Measurements from ENCODE around the gene KRT24. TPM values are rescaled to one million over a fixed set of nuclear protein-coding genes. Genes with fewer than 3 reads are reported as not detected.

Gene KRT24
- total and polyA plus RNA-seq, 2 experiments from 2014 or later = 1.5 to 4.5 TPM

DNA sequence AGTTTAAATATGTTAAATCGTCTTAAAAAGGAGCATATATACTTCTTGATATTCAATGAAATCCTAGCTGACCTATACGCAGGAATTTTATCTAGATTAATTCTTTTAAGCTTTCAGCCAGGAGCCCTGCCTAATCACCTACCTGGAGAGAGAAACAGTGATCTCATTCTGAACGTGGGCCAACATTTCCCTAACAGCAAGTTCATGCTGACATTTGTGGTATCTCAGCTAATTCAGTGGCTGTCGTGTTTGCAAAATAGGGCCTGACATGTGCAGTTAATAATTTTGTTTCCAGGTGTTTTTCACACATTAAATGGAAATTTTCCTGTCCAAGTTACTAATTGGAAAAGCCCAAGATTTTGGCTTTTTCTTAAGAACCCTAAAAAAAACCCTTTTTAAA is 17.4 kb downstream of the KRT24 start:
- Histone ChIP-seq H3K4me2 (no peak overlapping the region), H4K20me1 (ENCODE audit: insufficient read depth, poor library complexity, severe bottlenecking) (no peaks in the 10 kb centered on the region), H3K4me1 (ENCODE audit: insufficient read depth) (no peaks in the 10 kb centered on the region), H3K27ac (no peak overlapping the region), H3K27me3 (no peaks in the 10 kb centered on the region), H3K36me3 (replicated peaks; ENCODE audit: insufficient read depth, low read depth) (no peaks in the 10 kb centered on the region), H3K9me3 (ENCODE audit: low read depth) (no peaks in the 10 kb centered on the region), H3K79me2 (no peaks in the 10 kb centered on the region), H2AFZ (no peak overlapping the region), H3K4me3 (no peak overlapping the region), H3K9me2 (replicated peaks; ENCODE audit: insufficient read depth) (no peaks in the 10 kb centered on the region)
- no peak for DNase-seq (ENCODE audit: low spot score)
- WGBS (ENCODE audit: low lambda C conversion rate, missing lambda C conversion rate) = 69% methylated on average over 4 of the region's 4 CpGs
- TF ChIP-seq EZH2 (IDR thresholded peaks at IDR 0.05; ENCODE audit: borderline replicate concordance) = no peak
- no peak for TF ChIP-seq EZH2phosphoT487 (IDR thresholded peaks at IDR 0.05; ENCODE audit: low read depth, severe bottlenecking, unreplicated experiment)
- TF ChIP-seq, protein P1, sequence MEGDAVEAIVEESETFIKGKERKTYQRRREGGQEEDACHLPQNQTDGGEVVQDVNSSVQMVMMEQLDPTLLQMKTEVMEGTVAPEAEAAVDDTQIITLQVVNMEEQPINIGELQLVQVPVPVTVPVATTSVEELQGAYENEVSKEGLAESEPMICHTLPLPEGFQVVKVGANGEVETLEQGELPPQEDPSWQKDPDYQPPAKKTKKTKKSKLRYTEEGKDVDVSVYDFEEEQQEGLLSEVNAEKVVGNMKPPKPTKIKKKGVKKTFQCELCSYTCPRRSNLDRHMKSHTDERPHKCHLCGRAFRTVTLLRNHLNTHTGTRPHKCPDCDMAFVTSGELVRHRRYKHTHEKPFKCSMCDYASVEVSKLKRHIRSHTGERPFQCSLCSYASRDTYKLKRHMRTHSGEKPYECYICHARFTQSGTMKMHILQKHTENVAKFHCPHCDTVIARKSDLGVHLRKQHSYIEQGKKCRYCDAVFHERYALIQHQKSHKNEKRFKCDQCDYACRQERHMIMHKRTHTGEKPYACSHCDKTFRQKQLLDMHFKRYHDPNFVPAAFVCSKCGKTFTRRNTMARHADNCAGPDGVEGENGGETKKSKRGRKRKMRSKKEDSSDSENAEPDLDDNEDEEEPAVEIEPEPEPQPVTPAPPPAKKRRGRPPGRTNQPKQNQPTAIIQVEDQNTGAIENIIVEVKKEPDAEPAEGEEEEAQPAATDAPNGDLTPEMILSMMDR (IDR thresholded peaks at IDR 0.05; ENCODE audit: poor library complexity) = no peak

DNA sequence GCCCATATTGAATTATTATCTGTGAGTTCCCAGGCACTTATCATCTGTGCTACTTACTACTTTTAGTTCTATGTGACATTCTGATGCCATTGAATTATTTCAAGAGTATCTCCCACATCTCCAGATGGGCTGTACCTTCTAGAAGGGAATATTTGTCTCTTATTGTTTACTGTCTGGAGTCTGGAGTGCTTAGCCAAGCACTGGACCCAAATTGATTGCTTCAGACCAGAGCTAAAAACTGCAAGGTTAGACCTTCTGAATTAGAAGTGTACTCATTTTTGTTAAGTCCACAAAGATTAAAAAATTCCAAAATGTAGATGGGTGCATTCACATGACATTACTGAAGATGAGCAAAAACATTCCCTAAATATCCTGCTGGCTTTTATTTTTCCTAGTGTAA is 22.6 kb downstream of the KRT24 start:
- Histone ChIP-seq H3K4me1 (ENCODE audit: insufficient read depth) (no peaks in the 10 kb centered on the region), H3K9me3 (ENCODE audit: low read depth) (no peaks in the 10 kb centered on the region), H3K4me3 (no peak overlapping the region), H4K20me1 (ENCODE audit: insufficient read depth, poor library complexity, severe bottlenecking) (no peaks in the 10 kb centered on the region), H3K27me3 (no peaks in the 10 kb centered on the region), H3K36me3 (replicated peaks; ENCODE audit: insufficient read depth, low read depth) (no peaks in the 10 kb centered on the region), H3K4me2 (no peak overlapping the region), H3K9me2 (replicated peaks; ENCODE audit: insufficient read depth) (no peaks in the 10 kb centered on the region), H2AFZ (no peak overlapping the region), H3K79me2 (no peaks in the 10 kb centered on the region), H3K27ac (no peak overlapping the region)
- TF ChIP-seq EZH2phosphoT487 (IDR thresholded peaks at IDR 0.05; ENCODE audit: low read depth, severe bottlenecking, unreplicated experiment) (no peak), EZH2 (IDR thresholded peaks at IDR 0.05; ENCODE audit: borderline replicate concordance) (no peak)
- TF ChIP-seq, protein P1 (IDR thresholded peaks at IDR 0.05; ENCODE audit: poor library complexity) = no peak
- DNase-seq (ENCODE audit: low spot score) = no peak

GRCh38 chr17:40679523-40679907 is 24.0 kb downstream of the KRT24 start:
- no peaks in the 10 kb centered on the region for H3K36me3 ChIP-seq (replicated peaks; ENCODE audit: insufficient read depth, low read depth)
- no peaks in the 10 kb centered on the region for H3K4me1 ChIP-seq (ENCODE audit: insufficient read depth)
- 92% methylated on average over 2 of the region's 2 CpGs for WGBS (ENCODE audit: low lambda C conversion rate, missing lambda C conversion rate)
- no peaks in the 10 kb centered on the region for H3K79me2 ChIP-seq
- H3K27me3 ChIP-seq = no peaks in the 10 kb centered on the region
- no peak for DNase-seq (ENCODE audit: low spot score)
- no peak overlapping the region for H2AFZ ChIP-seq
- no peaks in the 10 kb centered on the region for H4K20me1 ChIP-seq (ENCODE audit: insufficient read depth, poor library complexity, severe bottlenecking)
- H3K9me3 ChIP-seq (ENCODE audit: low read depth) = no peaks in the 10 kb centered on the region
- no peaks in the 10 kb centered on the region for H3K9me2 ChIP-seq (replicated peaks; ENCODE audit: insufficient read depth)
- no peak overlapping the region for H3K27ac ChIP-seq
- TF ChIP-seq EZH2 (IDR thresholded peaks at IDR 0.05; ENCODE audit: borderline replicate concordance) = no peak
- TF ChIP-seq, protein P1 (IDR thresholded peaks at IDR 0.05; ENCODE audit: poor library complexity) = no peak
- TF ChIP-seq EZH2phosphoT487 (IDR thresholded peaks at IDR 0.05; ENCODE audit: low read depth, severe bottlenecking, unreplicated experiment) = no peak
- H3K4me2 ChIP-seq = no peak overlapping the region
- H3K4me3 ChIP-seq = no peak overlapping the region
